ENCODE data around the gene SUGCT. TPM values are rescaled to one million over a fixed set of nuclear protein-coding genes. Genes with fewer than 3 reads are reported as not detected.

Gene SUGCT
- total and polyA plus RNA-seq, 2 of the 13 experiments (the other 11 are each of a cell fraction or from before 2014, with no cell fraction given), result 10.1 to 22.2 TPM

DNA sequence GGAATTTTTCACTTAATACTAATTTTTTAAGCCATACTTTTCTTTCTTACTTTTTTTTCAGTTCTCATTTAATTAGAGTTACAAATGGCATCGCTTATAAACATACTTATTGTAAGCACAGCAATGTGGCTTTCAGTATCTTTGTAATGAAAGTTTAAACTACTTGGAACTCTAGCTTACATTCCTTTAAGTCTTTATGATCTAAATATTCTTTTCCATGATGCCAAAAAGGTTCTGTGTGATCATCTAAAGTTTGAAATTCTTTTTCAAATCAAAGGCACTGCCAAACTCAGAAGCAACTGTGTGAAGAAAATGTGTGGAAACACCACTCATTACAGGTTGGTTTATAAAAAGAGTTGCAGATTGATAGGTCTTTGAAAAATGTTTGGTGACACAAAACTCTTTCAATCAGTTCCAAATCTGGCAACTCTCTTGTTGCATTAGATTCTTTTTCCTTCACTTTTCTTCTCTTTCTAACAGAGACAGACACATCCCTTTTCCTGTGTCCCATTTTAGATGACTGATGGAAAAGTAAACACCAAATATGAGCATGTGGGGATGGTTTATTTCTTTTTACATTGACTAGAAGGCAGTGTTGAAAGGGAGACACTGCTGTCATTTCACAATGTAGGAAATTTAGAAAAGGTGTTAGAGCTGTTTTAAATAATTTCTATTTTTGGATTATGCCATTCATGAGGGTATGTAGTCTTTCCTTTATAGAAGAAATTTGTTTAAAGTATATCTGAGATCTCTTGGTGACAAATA is 392.3 kb downstream of the SUGCT start:
- Histone ChIP-seq H3K36me3 (replicated peaks in 1 of 2; ENCODE audit: control insufficient read depth in 1 of 2, insufficient read depth in 2 of 2, low read length in 2 of 2) (no peaks in the 10 kb centered on the region), H3K79me2 (ENCODE audit: insufficient read depth, low read length) (no peaks in the 10 kb centered on the region), H4K20me1 (ENCODE audit: insufficient read depth, low read length) (no peaks in the 10 kb centered on the region), H3K9me3 (ENCODE audit: low read length) (no peaks in the 10 kb centered on the region), H2AFZ (ENCODE audit: low read length) (no peak overlapping the region), H3K4me1 (ENCODE audit: insufficient read depth, low read length) (no peaks in the 10 kb centered on the region), H3K9ac (ENCODE audit: insufficient read depth, low read depth, low read length) (no peak overlapping the region), H3K27me3 (ENCODE audit: control insufficient read depth in 1 of 2, insufficient read depth in 2 of 2, low read length in 2 of 2) (no peaks in the 10 kb centered on the region), H3K27ac (ENCODE audit: extremely low read length, insufficient read depth, low read length) (no peak overlapping the region), H3K4me3 (replicated peaks in 1 of 3; ENCODE audit: insufficient read depth in 1 of 3, low read depth in 2 of 3, low read length in 3 of 3) (no peak overlapping the region), H3K4me2 (ENCODE audit: low read depth, low read length) (no peak overlapping the region)
- no peak for FAIRE-seq
- no peak for ATAC-seq
- ChIA-PET CTCF (ENCODE audit: low intra/inter-chr PET ratio, low total read pairs) (no interaction called here), POLR2A (no interaction called here)
- TF ChIP-seq ZNF180 (CRISPR knock-in tag; IDR thresholded peaks at IDR 0.05; ENCODE audit: borderline replicate concordance, low read depth) (no peak), TEAD3 (CRISPR knock-in tag; optimal IDR thresholded peaks at IDR 0.05; ENCODE audit: borderline replicate concordance) (no peak), PHF5A (CRISPR knock-in tag; IDR thresholded peaks at IDR 0.05; ENCODE audit: low read depth, unreplicated experiment) (no peak), BRCA1 (CRISPR knock-in tag; IDR thresholded peaks at IDR 0.05) (no peak), TOE1 (CRISPR knock-in tag; IDR thresholded peaks at IDR 0.05) (no peak), MTF1 (CRISPR knock-in tag; IDR thresholded peaks at IDR 0.05) (no peak), ATM (IDR thresholded peaks at IDR 0.05; ENCODE audit: borderline replicate concordance) (no peak), KLF16 (CRISPR knock-in tag; IDR thresholded peaks at IDR 0.05) (no peak), SUZ12 (IDR thresholded peaks at IDR 0.05; ENCODE audit: low read depth, low read length) (no peak), ZNF33A (CRISPR knock-in tag; IDR thresholded peaks at IDR 0.05; ENCODE audit: borderline replicate concordance) (no peak), MYC (CRISPR knock-in tag; IDR thresholded peaks at IDR 0.05; ENCODE audit: borderline replicate concordance) (no peak), ZNF543 (CRISPR knock-in tag; IDR thresholded peaks at IDR 0.05) (no peak), ZBTB25 (CRISPR knock-in tag; IDR thresholded peaks at IDR 0.05) (no peak), ZNF724P (CRISPR knock-in tag; IDR thresholded peaks at IDR 0.05; ENCODE audit: borderline replicate concordance) (no peak), EP300 (IDR thresholded peaks at IDR 0.05; ENCODE audit: low read depth in 2 of 2, low read length in 2 of 2) (no peak), EP300 (CRISPR knock-in tag; IDR thresholded peaks at IDR 0.05; ENCODE audit: borderline replicate concordance) (no peak), RFX1 (IDR thresholded peaks at IDR 0.05) (no peak)
- WGBS (ENCODE audit: low lambda C conversion rate), result 95% methylated on average over 1 of the region's 1 CpG
- DNase-seq (ENCODE audit: low spot score), result no peak
- intact Hi-C loops (cut with micrococcal nuclease; ENCODE audit: unreplicated experiment), result no loop called here
- in situ Hi-C loops (cut with HindIII; ENCODE audit: extremely low pct_ligation_motif_present, low pct_unique_long_range_greater_than_20kb), result no loop called here
- BruUV-seq (replicated peaks), result no TSS peak
